Mucosa of gallbladder (tissue), 1 donor: ENCODE results near the gene OR8K5. TPM values are rescaled to one million over a fixed set of nuclear protein-coding genes. Genes with fewer than 3 reads are reported as not detected.
"Not testable (repeated sequence)": the region's sequence is repeated elsewhere in the genome, so short reads cannot be mapped to it uniquely, and the experiment has no call there.

Source experiments
- DNase-seq: peaks from one replicate; pipeline ENCODE4 v3.0.0-alpha.2; 2020; ENCODE audit warnings: low spot score
- total RNA-seq: library from RNA; stranded (reverse); gene quantifications from one replicate; pipeline ENCODE4 v1.2.1, GENCODE V29; 2021
- donor health status: DM: no; HTN: no; CAD: no.

OR8K5 gene, protein sequence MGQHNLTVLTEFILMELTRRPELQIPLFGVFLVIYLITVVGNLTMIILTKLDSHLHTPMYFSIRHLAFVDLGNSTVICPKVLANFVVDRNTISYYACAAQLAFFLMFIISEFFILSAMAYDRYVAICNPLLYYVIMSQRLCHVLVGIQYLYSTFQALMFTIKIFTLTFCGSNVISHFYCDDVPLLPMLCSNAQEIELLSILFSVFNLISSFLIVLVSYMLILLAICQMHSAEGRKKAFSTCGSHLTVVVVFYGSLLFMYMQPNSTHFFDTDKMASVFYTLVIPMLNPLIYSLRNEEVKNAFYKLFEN
- total RNA-seq, result not detected

DNA sequence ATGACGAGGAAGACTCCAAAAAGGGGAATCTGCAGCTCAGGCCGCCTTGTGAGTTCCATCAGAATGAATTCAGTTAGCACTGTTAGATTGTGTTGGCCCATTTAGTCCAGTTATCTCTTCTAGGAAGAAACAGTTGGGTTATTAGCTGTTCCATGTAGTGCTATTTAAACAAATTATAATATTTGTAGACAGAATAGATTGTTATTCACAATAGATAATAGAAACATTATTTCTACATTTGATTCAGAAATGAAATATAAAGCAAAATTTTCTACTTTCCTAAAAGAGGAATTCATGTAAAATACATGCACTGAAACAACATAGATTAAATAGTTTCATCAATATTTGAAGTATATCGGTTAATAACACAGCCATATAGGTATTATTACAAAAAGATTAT is at the start of gene OR8K5:
Gene OR8K5, minus strand, starts transcription at position 101 of the 400 bp plus-strand sequence. Its CDS starts 0 bp downstream, at position 101.
- no peak for DNase-seq

DNA sequence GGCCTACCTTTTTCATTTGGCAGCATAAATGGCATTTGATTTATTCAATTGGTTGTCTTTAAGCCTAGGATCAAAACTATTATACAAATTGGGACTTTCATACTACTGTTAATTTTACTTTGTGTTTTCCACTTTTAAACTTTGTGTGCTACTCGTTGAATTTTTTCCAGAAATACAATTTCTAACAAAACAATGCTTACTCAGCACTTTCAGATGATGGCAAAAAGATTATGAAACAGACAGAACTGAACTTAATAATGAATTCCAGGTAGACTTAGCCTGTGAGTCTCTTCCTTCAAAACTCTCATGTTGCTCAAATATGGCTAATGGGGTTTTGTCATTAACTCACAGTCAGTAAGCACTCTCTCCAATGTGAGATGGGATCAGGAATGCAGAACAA is 47.7 kb upstream of the OR8K5 start:
- DNase-seq, result no peak

DNA sequence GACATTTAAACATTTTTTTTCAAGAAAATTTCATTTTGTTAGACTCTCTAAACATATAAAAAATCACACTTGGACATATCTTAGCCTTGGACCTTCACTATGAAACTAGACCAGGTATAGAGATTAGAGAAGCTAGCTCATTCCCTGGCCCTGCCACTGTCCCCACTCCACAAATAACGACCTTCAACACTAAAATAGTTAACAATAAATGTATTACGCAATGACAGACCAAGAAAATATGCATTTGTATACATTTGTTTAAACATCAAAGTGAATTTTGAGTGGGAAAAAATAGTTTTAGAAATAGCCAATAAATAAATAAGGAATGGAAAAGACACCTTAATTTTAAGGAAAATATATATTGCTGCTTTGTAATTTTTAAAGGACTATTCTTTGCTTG is 37.2 kb upstream of the OR8K5 start:
- no peak for DNase-seq

- DNase-seq, result no peak
Observed at GRCh38 chr11:56196705-56197104, 36.6 kb upstream of the OR8K5 start.

DNA sequence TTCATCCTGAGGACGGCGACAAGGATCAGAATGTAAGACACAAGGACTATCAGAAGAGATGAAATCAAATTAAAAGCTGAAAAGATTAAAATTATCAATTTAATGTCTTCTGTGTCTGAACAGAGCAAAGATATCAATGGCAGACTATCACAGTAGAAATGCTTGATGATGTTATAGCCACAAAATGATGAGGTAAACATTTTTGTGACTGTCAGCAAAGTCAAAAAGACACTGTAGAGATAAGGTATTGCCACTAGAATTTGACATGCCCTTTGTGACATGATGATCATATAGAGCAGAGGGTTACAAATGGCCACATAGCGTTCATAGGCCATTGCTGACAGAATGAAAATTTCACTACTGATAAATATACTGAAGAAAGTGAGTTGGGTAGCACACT is 28.5 kb upstream of the OR8K5 start:
- DNase-seq, result no peak

- DNase-seq, result no peak
Observed at GRCh38 chr11:56183459-56183858, 23.3 kb upstream of the OR8K5 start.

DNA sequence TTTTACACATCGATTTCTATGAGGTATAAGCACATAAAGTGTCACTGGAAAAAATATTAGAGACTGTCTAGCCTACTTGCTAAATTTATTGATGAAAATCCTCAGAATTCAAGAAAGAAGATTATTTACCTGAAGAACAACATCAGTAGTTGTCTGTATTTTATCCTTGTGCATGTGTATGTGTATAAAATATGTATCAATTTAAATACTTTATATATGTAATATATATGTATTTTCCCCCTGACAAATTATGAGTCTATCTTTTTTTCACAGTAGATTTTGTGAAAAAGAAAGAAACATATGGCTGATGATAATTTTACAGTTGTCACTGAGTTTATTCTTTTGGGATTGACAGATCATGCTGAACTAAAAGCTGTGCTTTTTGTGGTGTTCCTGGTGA is 16.2 kb upstream of the OR8K5 start, which contains the start of gene OR5J2:
Gene OR5J2, plus strand, starts transcription at position 301 of the 400 bp plus-strand sequence. Its CDS starts 0 bp downstream, at position 301.
- DNase-seq, result no peak

DNA sequence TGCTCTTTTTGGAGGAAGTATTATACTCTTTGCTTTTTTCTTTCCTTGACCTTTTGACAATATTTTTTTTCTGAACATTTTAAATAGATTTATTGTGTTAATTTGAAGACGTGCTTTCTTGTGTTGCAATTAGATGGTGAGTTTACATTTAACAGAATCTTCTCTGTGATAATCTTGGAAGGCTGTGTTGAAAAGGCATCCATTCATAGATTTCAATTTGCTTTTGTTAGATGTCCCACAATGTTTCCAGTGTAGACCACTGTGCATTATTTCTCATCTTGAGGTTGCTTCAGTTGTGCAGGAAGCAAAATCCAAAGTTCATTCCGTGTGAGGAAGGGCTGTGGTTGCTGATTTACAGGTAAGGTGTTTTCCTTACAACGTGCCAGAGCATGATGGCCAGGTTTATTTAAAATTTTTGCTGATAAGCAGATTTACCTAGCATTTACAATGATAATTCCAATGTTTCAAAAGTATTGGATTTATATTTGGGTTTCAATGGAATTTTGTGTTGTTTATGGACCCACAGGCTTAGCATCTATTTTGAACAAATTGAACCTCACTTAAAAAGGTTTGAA is 12.2 kb upstream of the OR8K5 start:
- DNase-seq, result peak; percentile 18

GRCh38 chr11:56163804-56164203 is 3.7 kb upstream of the OR8K5 start:
- no peak for DNase-seq

DNA sequence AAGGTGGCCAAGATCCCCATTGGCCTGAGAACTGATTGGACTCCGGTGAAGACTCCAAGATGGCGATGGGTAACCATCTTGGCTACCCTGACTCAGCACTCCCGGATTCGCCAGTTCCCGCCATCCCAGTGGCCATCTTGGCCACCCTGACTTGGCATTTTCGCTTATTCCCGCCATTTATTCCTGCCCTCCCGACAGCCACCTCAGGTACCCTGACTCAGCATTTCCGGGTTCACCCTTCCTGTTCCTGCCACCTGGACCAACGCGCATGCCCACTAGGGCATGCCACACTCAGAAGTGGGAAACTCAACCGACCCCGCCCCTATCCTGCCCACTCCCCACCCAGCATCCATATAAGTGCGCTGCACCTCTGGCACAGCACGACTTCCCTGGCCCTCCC is 7.8 kb downstream of the OR8K5 start:
- no peak for DNase-seq

DNA sequence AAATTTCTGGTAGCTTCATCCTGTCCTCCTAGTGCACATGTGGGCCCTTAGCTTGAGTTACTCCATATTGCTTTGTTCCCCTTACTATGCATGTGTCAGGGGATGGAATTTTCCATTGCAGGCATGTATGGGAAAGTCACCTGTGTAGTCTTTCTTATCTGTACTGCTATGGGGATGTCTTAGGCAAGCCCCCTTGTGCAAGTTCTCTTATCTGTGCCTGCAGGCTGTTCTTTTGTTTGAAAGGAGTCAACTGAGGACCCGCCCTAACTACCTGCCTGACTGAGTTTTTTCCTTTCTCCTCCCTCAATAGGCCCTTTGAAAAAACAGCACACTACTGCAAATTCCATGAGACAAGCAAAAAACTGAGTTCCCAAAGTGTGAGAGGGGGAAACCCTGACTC is 8.7 kb downstream of the OR8K5 start:
- DNase-seq, result no peak

DNA sequence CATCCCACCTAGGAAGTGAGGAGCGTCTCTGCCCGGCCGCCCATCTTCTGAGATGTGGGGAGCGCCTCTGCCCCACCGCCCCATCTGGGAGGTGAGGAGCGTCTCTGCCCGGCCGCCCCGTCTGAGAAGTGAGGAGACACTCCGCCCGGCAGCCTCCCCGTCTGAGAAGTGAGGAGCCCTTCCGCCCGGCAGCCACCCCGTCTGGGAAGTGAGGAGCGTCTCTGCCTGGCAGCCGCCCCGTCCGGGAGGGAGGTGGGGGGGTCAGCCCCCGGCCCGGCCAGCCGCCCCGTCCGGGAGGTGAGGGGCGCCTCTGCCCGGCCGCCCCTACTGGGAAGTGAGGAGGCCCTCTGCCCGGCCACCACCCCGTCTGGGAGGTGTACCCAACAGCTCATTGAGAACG is 16.4 kb downstream of the OR8K5 start:
- not testable (repeated sequence) for DNase-seq

- no peak for DNase-seq
Observed at GRCh38 chr11:56140151-56140661, 19.9 kb downstream of the OR8K5 start, which contains the start of gene OR8J3. OR8J3 (minus strand) TSS chr11:56140201; CDS start chr11:56137718, 2,483 bp downstream.

- no peak for DNase-seq
Observed at GRCh38 chr11:56122073-56122472, 38.0 kb downstream of the OR8K5 start, which contains the start of gene OR8H3. OR8H3 (plus strand) TSS chr11:56122373; CDS start chr11:56122373, 0 bp downstream.

Other genes starting within 250 kb of the OR8K5 start
- gene OR5W2, start 245.7 kb downstream of the OR8K5 start, total RNA-seq, result not detected
- not detected for gene OR5I1, start 223.9 kb downstream of the OR8K5 start, total RNA-seq
- not detected for gene OR10AG1, start 190.4 kb downstream of the OR8K5 start, total RNA-seq
- gene OR5F1, start 165.7 kb downstream of the OR8K5 start, total RNA-seq, result not detected
- gene OR5AS1, start 132.7 kb downstream of the OR8K5 start, total RNA-seq, result not detected
- not detected for gene OR8I2, start 67.0 kb downstream of the OR8K5 start, total RNA-seq
- not detected for gene OR8H2, start 56.6 kb downstream of the OR8K5 start, total RNA-seq
- not detected for gene OR8H3, start 37.9 kb downstream of the OR8K5 start, total RNA-seq
- gene OR8J3, start 20.1 kb downstream of the OR8K5 start, total RNA-seq, result not detected
- not detected for gene OR5J2, start 16.3 kb upstream of the OR8K5 start, total RNA-seq
- gene OR5T2, start 73.9 kb upstream of the OR8K5 start, total RNA-seq, result not detected
- not detected for gene OR5T3, start 91.9 kb upstream of the OR8K5 start, total RNA-seq
- gene OR5T1, start 113.8 kb upstream of the OR8K5 start, total RNA-seq, result not detected
- not detected for gene OR8H1, start 131.9 kb upstream of the OR8K5 start, total RNA-seq
- gene OR8K3, start 154.8 kb upstream of the OR8K5 start, total RNA-seq, result not detected
- gene OR8K1, start 185.7 kb upstream of the OR8K5 start, total RNA-seq, result not detected
- gene OR8J1, start 194.0 kb upstream of the OR8K5 start, total RNA-seq, result not detected
- gene OR8U1, start 215.3 kb upstream of the OR8K5 start, total RNA-seq, result not detected